T-cell (primary cell): ENCODE results near the gene FCRL5. TPM values are rescaled to one million over a fixed set of nuclear protein-coding genes. Genes with fewer than 3 reads are reported as not detected.

Experiments used
- ATAC-seq, 4 experiments: fragments of 200-7000 bp in 3 of 4; fragments of 150-1000 bp in 1 of 4; cut with Tn5 transposase; replicated peaks in 1 of 4; 1 replicate in 3 of 4; 2 replicates in 1 of 4; pipeline ENCODE4 v1.10.0; 2021; ENCODE audit warnings: moderate library complexity in 3 of 4, mild to moderate bottlenecking in 2 of 4, moderate number of reproducible peaks in 1 of 4
- CTCF ChIA-PET, 2 donors: fragments of 300-600 bp; sonication (Branson Sonifier 250); formaldehyde crosslinking; loops; one replicate each; lab custom pipeline; 2022; ENCODE audit warnings: antibody characterized with exemption in 2 of 2; lab: Charles Lee
- POLR2A ChIA-PET, 2 donors: fragments of 300-600 bp; sonication (Branson Sonifier 250); formaldehyde crosslinking; loops; one replicate each; lab custom pipeline; 2022; ENCODE audit warnings: antibody characterized with exemption in 2 of 2; lab: Charles Lee
- DNase-seq, 35 experiments: peaks; one replicate each; pipeline versions ENCODE4 v3.0.0 to v3.0.0-alpha.2; 2013 to 2023
- H3K27ac ChIP-seq: one replicate; pipeline ENCODE4 v1.5.1; 2013; ENCODE audit warnings: low read length
- H3K27me3 ChIP-seq, 2 experiments: replicated peaks in 1 of 2; 1 replicate in 1 of 2; 2 replicates in 1 of 2; pipeline versions ENCODE4 v1.6.1 to v1.7.0; 2013; ENCODE audit warnings: low read length in 1 of 2, mixed read lengths in 1 of 2; ENCODE audit not compliant: control insufficient read depth in 2 of 2, insufficient read depth in 2 of 2; ENCODE audit errors: extremely low read depth in 1 of 2
- H3K36me3 ChIP-seq, 2 donors: 1 replicate in 1 of 2; 2 replicates in 1 of 2; pipeline versions ENCODE4 v1.6.1 to v1.7.0; 2013; ENCODE audit warnings: low read length in 1 of 2; ENCODE audit not compliant: control insufficient read depth in 2 of 2, insufficient read depth in 1 of 2; ENCODE audit errors: extremely low read depth in 1 of 2
- H3K4me1 ChIP-seq, 2 experiments: 1 replicate in 1 of 2; 2 replicates in 1 of 2; pipeline versions ENCODE4 v1.6.1 to v1.7.0; 2013; ENCODE audit warnings: low read length in 2 of 2, mixed read lengths in 1 of 2; ENCODE audit not compliant: insufficient read depth in 2 of 2, control insufficient read depth in 1 of 2; ENCODE audit errors: extremely low read depth in 1 of 2
- H3K4me3 ChIP-seq, 2 donors: 1 replicate in 1 of 2; 2 replicates in 1 of 2; pipeline versions ENCODE4 v1.5.1 to v1.7.0; 2013; ENCODE audit warnings: mild to moderate bottlenecking in 2 of 2, low read length in 1 of 2, moderate library complexity in 1 of 2; ENCODE audit not compliant: control insufficient read depth in 1 of 2; ENCODE audit errors: extremely low read depth in 1 of 2
- H3K9me3 ChIP-seq: 2 replicates; pipeline ENCODE4 v1.7.0; 2013
- H3K27ac Mint-ChIP-seq, 2 donors: one replicate each; pipeline ENCODE4 v1.8.0; 2020 to 2021; ENCODE audit warnings: mild to moderate bottlenecking in 2 of 2, mixed read lengths in 2 of 2
- H3K27me3 Mint-ChIP-seq, 2 donors: one replicate each; pipeline ENCODE4 v1.8.0; 2021 to 2022; ENCODE audit warnings: mixed read lengths in 2 of 2
- H3K36me3 Mint-ChIP-seq: one replicate; pipeline ENCODE4 v1.8.0; 2021; ENCODE audit warnings: mixed read lengths
- H3K4me1 Mint-ChIP-seq, 3 donors: one replicate each; pipeline ENCODE4 v1.8.0; 2020 to 2022; ENCODE audit warnings: mixed read lengths in 3 of 3, mild to moderate bottlenecking in 1 of 3
- H3K4me3 Mint-ChIP-seq, 3 donors: one replicate each; pipeline ENCODE4 v1.8.0; 2020 to 2022; ENCODE audit warnings: mild to moderate bottlenecking in 3 of 3, mixed read lengths in 3 of 3, moderate library complexity in 3 of 3
- H3K9me3 Mint-ChIP-seq, 3 donors: one replicate each; pipeline ENCODE4 v1.8.0; 2020 to 2022; ENCODE audit warnings: mixed read lengths in 3 of 3
- WGBS: methylation state at CpG from one replicate; pipeline ENCODE4 v1.1.5; 2013; ENCODE audit warnings: missing lambda C conversion rate; ENCODE audit not compliant: insufficient coverage; 5-methylcytosine and 5-hydroxymethylcytosine counted together
- total RNA-seq, 35 experiments: library from RNA in 6 of 35; stranded (reverse) in 6 of 35; fragments of 120-200 nt in 1 of 35; gene quantifications; one replicate each; pipeline versions ENCODE4 v1.2.1 to v1.2.4 and lab custom pipeline; 2013 to 2026

Gene FCRL5
- total RNA-seq, 5 donors from 2014 or later (not counting 1 experiment from before 2014, with no cell fraction given), result 0.28 to 1.6 (median 0.76) TPM

- no peak overlapping the region for H3K27ac Mint-ChIP-seq
- ChIA-PET POLR2A (no interaction called here), CTCF (interaction anchor here in 1 of 2 donors (0.7 kb wide), 1 partner anchor 829 kb away, joined by 4 read pairs; no protein-coding TSS in a partner anchor)
- H3K4me1 Mint-ChIP-seq, result peaks cover 2 to 4% (median 2%) of the 10 kb centered on the region in 3 donors
- peaks cover 0 to 4% of the 10 kb centered on the region in 2 experiments for H3K27me3 ChIP-seq
- WGBS, result 100% methylated on average over 3 of the region's 3 CpGs
- no peak for ATAC-seq
- H3K9me3 ChIP-seq, result no peaks in the 10 kb centered on the region
- H3K4me1 ChIP-seq, result peaks cover 0 to 2% of the 10 kb centered on the region in 2 experiments
- no peaks in the 10 kb centered on the region for H3K36me3 ChIP-seq
- H3K27ac ChIP-seq, result no peak overlapping the region
- no peak overlapping the region for H3K4me3 ChIP-seq
- DNase-seq, result no peak
- no peaks in the 10 kb centered on the region for H3K9me3 Mint-ChIP-seq
- H3K27me3 Mint-ChIP-seq, result peaks cover 14 to 29% of the 10 kb centered on the region in 2 donors
- H3K36me3 Mint-ChIP-seq, result no peaks in the 10 kb centered on the region
- no peak overlapping the region for H3K4me3 Mint-ChIP-seq
Observed at GRCh38 chr1:157584503-157584902, 32.2 kb upstream of the FCRL5 start.

GRCh38 chr1:157580828-157581210, 28.5 kb upstream of the FCRL5 start:
- Mint-ChIP-seq H3K27ac (no peak overlapping the region), H3K9me3 (no peaks in the 10 kb centered on the region), H3K36me3 (no peaks in the 10 kb centered on the region), H3K4me3 (no peak overlapping the region), H3K27me3 (peaks cover 6 to 15% of the 10 kb centered on the region in 2 donors), H3K4me1 (peaks cover 2 to 4% (median 2%) of the 10 kb centered on the region in 3 donors)
- Histone ChIP-seq H3K4me1 (peaks cover 0 to 2% of the 10 kb centered on the region in 2 experiments), H3K4me3 (no peak overlapping the region), H3K27ac (no peak overlapping the region), H3K9me3 (no peaks in the 10 kb centered on the region), H3K36me3 (no peaks in the 10 kb centered on the region), H3K27me3 (no peaks in the 10 kb centered on the region)
- no peak for ATAC-seq
- POLR2A ChIA-PET, result no interaction called here
- no peak for DNase-seq
- CTCF ChIA-PET, result interaction anchor here (0.8 to 1.9 kb wide), 15 partner anchors 8 to 543 kb away, joined by 3 to 24 read pairs (median 4); partner anchors contain the start of gene FCRL2 (in 1 of the 2)
- WGBS, result 71% methylated on average over 1 of the region's 1 CpG

GRCh38 chr1:157580179-157580827, 28.0 kb upstream of the FCRL5 start:
- peaks cover 1 to 11% of the 10 kb centered on the region in 2 donors for H3K27me3 Mint-ChIP-seq
- ATAC-seq (no peak), DNase-seq (peak in 14 of 35 experiments; percentile 2 to 70 (median 12))
- H3K9me3 Mint-ChIP-seq, result no peaks in the 10 kb centered on the region
- H3K4me3 Mint-ChIP-seq, result no peak overlapping the region
- ChIA-PET CTCF (interaction anchor here (0.6 to 1.9 kb wide), 17 partner anchors 8 to 544 kb away, joined by 3 to 24 read pairs (median 4); partner anchors contain the start of gene FCRL2 (in 1 of the 2)), POLR2A (no interaction called here)
- H3K4me1 Mint-ChIP-seq, result peaks cover 2 to 4% (median 2%) of the 10 kb centered on the region in 3 donors
- H3K4me1 ChIP-seq, result peaks cover 0 to 2% of the 10 kb centered on the region in 2 experiments
- H3K27ac ChIP-seq, result no peak overlapping the region
- no peaks in the 10 kb centered on the region for H3K27me3 ChIP-seq
- H3K9me3 ChIP-seq, result no peaks in the 10 kb centered on the region
- 0% methylated on average over 2 of the region's 4 CpGs for WGBS
- H3K4me3 ChIP-seq, result no peak overlapping the region
- H3K36me3 Mint-ChIP-seq, result no peaks in the 10 kb centered on the region
- no peaks in the 10 kb centered on the region for H3K36me3 ChIP-seq
- H3K27ac Mint-ChIP-seq, result no peak overlapping the region

- no peak overlapping the region for H3K4me3 Mint-ChIP-seq
- Histone ChIP-seq H3K27me3 (no peaks in the 10 kb centered on the region), H3K27ac (no peak overlapping the region), H3K9me3 (no peaks in the 10 kb centered on the region), H3K4me3 (no peak overlapping the region), H3K4me1 (no peaks in the 10 kb centered on the region), H3K36me3 (no peaks in the 10 kb centered on the region)
- no peaks in the 10 kb centered on the region for H3K9me3 Mint-ChIP-seq
- peaks cover 2 to 4% (median 2%) of the 10 kb centered on the region in 3 donors for H3K4me1 Mint-ChIP-seq
- H3K27me3 Mint-ChIP-seq, result peaks cover 4 to 10% of the 10 kb centered on the region in 2 donors
- no peaks in the 10 kb centered on the region for H3K36me3 Mint-ChIP-seq
- 65% methylated on average over 2 of the region's 3 CpGs for WGBS
- ATAC-seq, result no peak
- no peak overlapping the region for H3K27ac Mint-ChIP-seq
- POLR2A ChIA-PET, result no interaction called here
- CTCF ChIA-PET, result interaction anchor here (1.2 to 1.7 kb wide), 3 partner anchors 9 to 547 kb away, joined by 3 to 4 read pairs (median 4); no protein-coding TSS in a partner anchor
- no peak for DNase-seq
Observed at GRCh38 chr1:157577420-157577819, 25.1 kb upstream of the FCRL5 start.

- ChIA-PET CTCF (interaction anchor here in 1 of 2 donors (1.1 kb wide), 1 partner anchor 12 kb away, joined by 3 read pairs; no protein-coding TSS in a partner anchor), POLR2A (no interaction called here)
- Mint-ChIP-seq H3K4me3 (no peak overlapping the region), H3K9me3 (no peaks in the 10 kb centered on the region), H3K27ac (no peak overlapping the region), H3K36me3 (no peaks in the 10 kb centered on the region), H3K27me3 (peaks cover 4 to 7% of the 10 kb centered on the region in 2 donors), H3K4me1 (peaks cover 0 to 4% (median 2%) of the 10 kb centered on the region in 3 donors)
- DNase-seq (no peak), ATAC-seq (no peak)
- H3K36me3 ChIP-seq, result no peaks in the 10 kb centered on the region
- H3K27me3 ChIP-seq, result no peaks in the 10 kb centered on the region
- H3K27ac ChIP-seq, result no peak overlapping the region
- no CpG with 5 or more reads among the region's 2 CpGs for WGBS
- H3K4me3 ChIP-seq, result no peak overlapping the region
- no peaks in the 10 kb centered on the region for H3K9me3 ChIP-seq
- H3K4me1 ChIP-seq, result no peaks in the 10 kb centered on the region
Observed at GRCh38 chr1:157575744-157576143, 23.4 kb upstream of the FCRL5 start.

- no peaks in the 10 kb centered on the region for H3K4me1 Mint-ChIP-seq
- DNase-seq (no peak), ATAC-seq (no peak)
- no peak overlapping the region for H3K27ac Mint-ChIP-seq
- H3K4me3 Mint-ChIP-seq, result no peak overlapping the region
- H3K36me3 Mint-ChIP-seq, result no peaks in the 10 kb centered on the region
- Histone ChIP-seq H3K4me3 (no peak overlapping the region), H3K27ac (no peak overlapping the region), H3K4me1 (no peaks in the 10 kb centered on the region), H3K36me3 (no peaks in the 10 kb centered on the region), H3K27me3 (no peaks in the 10 kb centered on the region), H3K9me3 (no peaks in the 10 kb centered on the region)
- POLR2A ChIA-PET, result no interaction called here
- H3K9me3 Mint-ChIP-seq, result no peaks in the 10 kb centered on the region
- peaks cover 4 to 7% of the 10 kb centered on the region in 2 donors for H3K27me3 Mint-ChIP-seq
- CTCF ChIA-PET, result no interaction called here
- WGBS, result no CpG with 5 or more reads among the region's 1 CpG
Observed at GRCh38 chr1:157574836-157575235, 22.5 kb upstream of the FCRL5 start.
